GM18511 (cell line): Measurements from ENCODE around the gene OR2W3.

Experiments used
- ATAC-seq: cut with Tn5 transposase; IDR thresholded peaks from one replicate; pipeline ENCODE4 v1.9.1; 2021; ENCODE audit warnings: mild to moderate bottlenecking, moderate library complexity; ENCODE audit not compliant: unreplicated experiment

OR2W3 gene

DNA sequence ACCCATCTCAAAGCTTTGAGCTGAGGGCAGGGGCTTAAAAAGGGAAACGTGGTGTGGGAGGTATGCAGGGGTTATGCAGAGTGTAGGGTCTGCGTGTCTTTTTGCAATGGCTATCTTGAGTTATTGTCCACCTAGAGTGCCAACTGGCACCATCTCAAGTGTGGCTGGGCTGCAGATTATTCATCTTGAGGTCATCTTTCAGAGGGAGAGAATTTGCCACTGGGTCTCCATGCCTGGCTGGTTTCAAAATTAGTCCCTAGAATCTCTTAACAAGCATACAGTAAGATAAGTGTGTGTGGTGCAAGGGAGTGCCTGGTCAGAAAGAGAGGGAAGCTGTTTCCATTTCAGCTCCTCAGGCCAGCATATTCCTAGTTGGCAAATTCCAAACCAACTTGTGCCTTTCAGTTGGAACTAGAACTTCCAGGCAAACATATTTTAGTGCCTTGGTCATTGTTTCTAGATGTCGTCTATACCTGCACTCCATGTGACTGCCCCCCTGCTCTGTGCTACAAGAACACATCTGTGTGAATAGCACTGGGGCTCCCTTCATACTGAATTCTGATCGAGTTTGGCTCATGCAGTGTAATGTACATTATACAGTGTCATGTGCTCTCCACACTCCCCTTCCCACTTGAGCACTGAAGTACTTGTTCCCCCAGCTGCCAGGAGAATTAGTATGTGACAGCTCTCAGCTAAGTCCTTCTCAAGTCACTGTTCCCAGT is 19.7 kb downstream of the OR2W3 start:
- ATAC-seq: no peak

DNA sequence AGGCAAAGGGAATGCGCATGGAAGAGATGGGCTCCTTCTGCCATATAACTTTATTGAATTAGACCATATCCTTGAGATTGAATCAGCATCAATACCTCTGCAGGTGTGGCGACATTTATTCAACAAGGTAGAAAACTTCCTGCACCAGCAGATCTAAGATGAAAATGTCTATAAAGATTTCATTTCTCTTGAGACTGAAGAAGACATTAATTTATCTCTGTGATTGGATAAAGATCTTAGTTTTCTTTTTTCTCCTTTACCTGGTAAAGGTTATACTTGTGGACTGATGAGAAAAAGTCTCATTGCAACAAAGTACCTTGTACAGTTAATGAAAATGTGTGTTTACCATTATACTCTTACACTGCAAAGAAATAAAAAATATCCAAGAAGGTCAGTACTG is 24.6 kb downstream of the OR2W3 start, which contains the start of gene OR2T8:
Gene OR2T8, plus strand, starts transcription at position 301 of the 400 bp plus-strand sequence. CDS start 766 bp downstream, outside the sequence.
- no peak for ATAC-seq

DNA sequence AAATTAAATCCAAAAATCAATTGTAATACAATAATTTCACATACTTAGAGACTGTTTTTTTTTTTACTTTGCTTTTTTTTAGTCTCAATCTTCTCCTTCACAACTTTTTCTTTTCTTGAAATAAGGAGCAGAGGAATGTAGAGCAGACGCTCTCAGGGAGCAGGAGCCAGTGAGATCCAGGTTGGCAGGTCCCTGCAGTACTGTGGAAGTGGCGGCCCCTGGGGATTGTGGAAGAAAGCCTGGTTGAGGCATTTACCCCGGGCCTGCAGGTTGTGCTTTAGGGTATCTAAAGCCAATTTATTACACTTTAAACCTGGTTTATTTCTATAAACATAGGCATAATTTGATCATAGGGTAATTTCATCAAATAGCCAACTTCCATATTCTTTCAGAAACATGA is 28.6 kb downstream of the OR2W3 start:
- no peak for ATAC-seq

DNA sequence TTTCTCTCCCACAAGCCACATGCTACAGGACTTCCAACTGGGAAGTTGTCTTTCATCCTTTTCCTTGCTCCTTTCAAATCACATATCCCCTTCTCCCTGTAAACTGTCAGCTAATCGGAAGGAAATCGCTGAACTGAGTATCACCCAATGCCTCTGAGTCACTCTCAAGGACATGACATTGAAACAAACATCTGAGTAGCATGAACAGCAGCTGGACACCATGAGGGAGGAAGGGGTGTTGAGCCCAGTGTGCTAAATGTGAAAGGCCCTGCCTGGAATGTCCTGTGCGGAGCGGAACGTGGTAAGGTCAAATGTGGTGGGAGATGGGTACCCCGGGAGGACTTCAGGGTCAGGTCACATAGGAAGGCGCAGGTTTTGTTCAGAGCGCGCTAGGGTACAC is 29.5 kb downstream of the OR2W3 start, which contains the start of gene OR2AJ1:
Gene OR2AJ1, plus strand, starts transcription at position 22 of the 400 bp plus-strand sequence. CDS start 8,880 bp downstream, outside the sequence.
- no peak for ATAC-seq

DNA sequence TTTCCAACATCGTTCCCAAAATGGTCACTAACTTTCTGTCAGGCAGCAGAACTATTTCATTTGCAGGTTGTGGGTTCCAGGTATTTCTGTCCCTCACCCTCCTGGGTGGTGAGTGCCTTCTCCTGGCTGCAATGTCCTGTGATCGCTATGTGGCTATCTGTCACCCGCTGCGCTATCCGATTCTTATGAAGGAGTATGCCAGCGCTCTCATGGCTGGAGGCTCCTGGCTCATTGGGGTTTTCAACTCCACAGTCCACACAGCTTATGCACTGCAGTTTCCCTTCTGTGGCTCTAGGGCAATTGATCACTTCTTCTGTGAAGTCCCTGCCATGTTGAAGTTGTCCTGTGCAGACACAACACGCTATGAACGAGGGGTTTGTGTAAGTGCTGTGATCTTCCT is 38.6 kb downstream of the OR2W3 start:
- no peak for ATAC-seq

DNA sequence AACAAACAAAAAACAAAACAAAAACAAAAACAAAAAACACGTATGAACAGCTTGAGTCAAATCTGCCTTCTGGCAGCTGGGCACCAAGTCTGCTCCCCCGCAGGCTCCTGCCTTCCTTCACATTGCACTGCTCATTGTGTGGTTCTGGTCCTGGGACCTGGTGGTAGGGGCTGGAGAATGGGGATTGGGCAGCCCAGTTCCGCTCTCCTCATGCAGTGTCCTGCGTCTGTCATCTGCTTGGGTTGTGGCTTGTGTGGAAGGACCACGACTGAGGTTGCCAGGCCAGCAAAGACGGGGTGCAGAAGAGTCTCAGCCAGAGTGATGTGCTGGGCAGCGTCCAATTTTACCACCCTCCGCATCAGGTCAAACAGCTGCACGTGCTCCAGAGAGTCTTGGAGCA is 40.4 kb downstream of the OR2W3 start:
- no peak for ATAC-seq

DNA sequence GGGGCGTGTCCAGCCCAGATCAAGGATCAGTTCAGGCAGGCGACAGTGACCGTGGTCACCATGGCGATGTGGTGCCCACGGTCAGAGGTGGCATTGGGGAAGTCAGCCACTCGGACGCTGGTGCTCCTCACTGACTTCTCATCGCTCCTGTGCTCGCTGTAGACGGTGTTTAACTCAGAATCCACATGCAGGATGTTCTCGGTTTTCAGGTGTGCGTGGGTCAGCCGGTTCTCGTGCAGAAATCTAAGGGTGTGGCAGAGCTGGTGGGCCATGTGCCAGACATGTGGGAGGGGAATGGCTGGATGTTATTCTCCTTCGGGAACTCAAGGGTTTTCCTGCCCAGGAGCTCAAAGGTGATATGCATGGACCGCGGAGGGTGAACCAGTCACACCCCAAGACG is 41.0 kb downstream of the OR2W3 start:
- no peak for ATAC-seq

DNA sequence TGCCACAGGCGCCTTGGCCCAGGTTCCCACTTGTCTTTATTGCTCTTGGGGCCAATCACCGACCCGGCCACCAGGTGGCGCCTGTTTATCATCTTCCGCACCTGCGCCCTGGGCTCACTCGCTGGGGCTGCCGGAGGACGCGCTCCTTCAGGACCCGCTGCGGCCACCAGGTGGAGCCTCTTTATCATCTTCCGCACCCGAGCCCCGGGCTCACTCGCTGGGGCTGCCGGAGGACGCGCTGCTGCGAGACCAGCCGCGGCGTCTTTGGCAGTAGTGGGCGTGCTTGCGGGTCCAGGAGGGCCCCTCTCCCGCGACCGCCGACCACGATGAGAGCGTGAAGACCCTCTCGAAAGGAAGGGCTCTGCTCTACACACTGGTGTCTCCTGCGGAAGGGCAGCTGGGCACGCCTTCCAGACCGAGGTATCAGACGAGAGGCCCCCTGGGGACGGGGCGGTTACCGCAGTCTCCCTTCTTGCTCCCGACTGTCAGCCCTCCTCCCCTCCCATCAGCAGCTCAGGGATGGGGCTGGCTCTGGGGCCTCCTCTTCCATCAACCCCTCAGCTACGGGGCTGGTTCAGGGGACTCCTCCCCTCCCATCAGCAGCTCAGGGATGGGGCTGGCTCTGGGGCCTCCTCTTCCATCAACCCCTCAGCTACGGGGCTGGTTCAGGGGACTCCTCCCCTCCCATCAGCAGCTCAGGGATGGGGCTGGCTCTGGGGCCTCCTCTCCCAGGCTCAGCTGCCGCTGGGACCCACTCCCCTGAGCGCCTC is 41.8 kb downstream of the OR2W3 start:
- peak; percentile 100 for ATAC-seq

DNA sequence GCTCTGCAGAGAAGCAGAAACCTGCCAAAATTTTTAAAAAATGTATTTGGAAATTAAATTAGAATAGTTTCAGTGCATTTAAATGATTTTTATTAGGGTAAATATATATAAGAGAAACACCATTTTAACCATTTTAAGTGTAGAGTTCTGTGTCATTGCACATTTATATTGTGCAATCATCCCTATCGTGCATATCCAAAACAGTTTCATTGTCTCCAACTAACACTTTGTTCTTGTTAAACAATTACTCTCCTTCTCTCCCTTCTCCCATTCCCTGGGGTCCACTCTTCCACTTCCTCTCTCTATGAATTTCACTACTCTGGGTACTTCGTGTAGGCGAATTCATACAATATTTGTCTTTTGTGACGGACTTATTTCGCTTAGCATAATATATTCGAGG is 47.2 kb downstream of the OR2W3 start:
- no peak for ATAC-seq
